ENCODE data around the gene ZGPAT.

Gene ZGPAT

GRCh38 chr20:63695424-63696305 lies 12.2 kb upstream of the ZGPAT start:
- Histone ChIP-seq H4K20me1 (ENCODE audit: insufficient read depth, low read length) (no peaks in the 10 kb centered on the region), H3K4me1 (ENCODE audit: low read length) (peaks cover 26% of the 10 kb centered on the region), H3K79me2 (ENCODE audit: low read length) (no peaks in the 10 kb centered on the region), H3K9ac (ENCODE audit: low read length) (no peak overlapping the region), H3K27ac (ENCODE audit: low read length) (no peak overlapping the region), H3K36me3 (replicated peaks; ENCODE audit: low read depth, low read length) (no peaks in the 10 kb centered on the region), H3K27me3 (ENCODE audit: low read depth, low read length) (no peaks in the 10 kb centered on the region), H3K4me2 (ENCODE audit: low read length) (no peak overlapping the region), H2AFZ (ENCODE audit: low read depth, low read length) (no peak overlapping the region), H3K4me3 (ENCODE audit: low read length) (no peak overlapping the region), H3K9me3 (ENCODE audit: insufficient read depth, low read length) (no peaks in the 10 kb centered on the region)
- TF ChIP-seq EZH2phosphoT487 (IDR thresholded peaks at IDR 0.05; ENCODE audit: low read depth): no peak
- TF ChIP-seq, protein P1, sequence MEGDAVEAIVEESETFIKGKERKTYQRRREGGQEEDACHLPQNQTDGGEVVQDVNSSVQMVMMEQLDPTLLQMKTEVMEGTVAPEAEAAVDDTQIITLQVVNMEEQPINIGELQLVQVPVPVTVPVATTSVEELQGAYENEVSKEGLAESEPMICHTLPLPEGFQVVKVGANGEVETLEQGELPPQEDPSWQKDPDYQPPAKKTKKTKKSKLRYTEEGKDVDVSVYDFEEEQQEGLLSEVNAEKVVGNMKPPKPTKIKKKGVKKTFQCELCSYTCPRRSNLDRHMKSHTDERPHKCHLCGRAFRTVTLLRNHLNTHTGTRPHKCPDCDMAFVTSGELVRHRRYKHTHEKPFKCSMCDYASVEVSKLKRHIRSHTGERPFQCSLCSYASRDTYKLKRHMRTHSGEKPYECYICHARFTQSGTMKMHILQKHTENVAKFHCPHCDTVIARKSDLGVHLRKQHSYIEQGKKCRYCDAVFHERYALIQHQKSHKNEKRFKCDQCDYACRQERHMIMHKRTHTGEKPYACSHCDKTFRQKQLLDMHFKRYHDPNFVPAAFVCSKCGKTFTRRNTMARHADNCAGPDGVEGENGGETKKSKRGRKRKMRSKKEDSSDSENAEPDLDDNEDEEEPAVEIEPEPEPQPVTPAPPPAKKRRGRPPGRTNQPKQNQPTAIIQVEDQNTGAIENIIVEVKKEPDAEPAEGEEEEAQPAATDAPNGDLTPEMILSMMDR (IDR thresholded peaks at IDR 0.05; ENCODE audit: low read depth, low read length): no peak

DNA sequence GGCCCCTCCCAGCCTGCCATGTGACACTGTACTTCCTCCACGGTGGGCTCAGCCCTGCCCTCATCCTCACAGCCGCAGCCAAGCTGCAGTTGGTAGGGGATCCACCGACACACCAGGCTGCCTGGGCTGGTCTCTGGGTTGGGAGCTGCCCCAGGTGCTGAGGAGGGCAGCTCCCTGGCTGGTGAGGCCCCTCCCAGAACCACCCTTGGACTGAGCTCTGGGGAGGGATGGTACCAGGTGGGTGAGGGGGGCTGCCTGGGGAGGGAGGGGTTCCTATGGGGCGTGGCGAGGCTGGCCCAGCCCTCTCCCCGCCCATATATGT lies 11.6 kb upstream of the ZGPAT start:
- H3K4me3 ChIP-seq (ENCODE audit: low read length): no peak overlapping the region
- H3K9me3 ChIP-seq (ENCODE audit: insufficient read depth, low read length): no peaks in the 10 kb centered on the region
- no peaks in the 10 kb centered on the region for H3K27me3 ChIP-seq (ENCODE audit: low read depth, low read length)
- H3K36me3 ChIP-seq (replicated peaks; ENCODE audit: low read depth, low read length): no peaks in the 10 kb centered on the region
- H2AFZ ChIP-seq (ENCODE audit: low read depth, low read length): no peak overlapping the region
- no peaks in the 10 kb centered on the region for H4K20me1 ChIP-seq (ENCODE audit: insufficient read depth, low read length)
- TF ChIP-seq, protein P1 (IDR thresholded peaks at IDR 0.05; ENCODE audit: low read depth, low read length): no peak
- no peak for TF ChIP-seq EZH2phosphoT487 (IDR thresholded peaks at IDR 0.05; ENCODE audit: low read depth)
- H3K9ac ChIP-seq (ENCODE audit: low read length): no peak overlapping the region
- H3K4me2 ChIP-seq (ENCODE audit: low read length): no peak overlapping the region
- no peaks in the 10 kb centered on the region for H3K79me2 ChIP-seq (ENCODE audit: low read length)
- H3K27ac ChIP-seq (ENCODE audit: low read length): no peak overlapping the region
- peaks cover 26% of the 10 kb centered on the region for H3K4me1 ChIP-seq (ENCODE audit: low read length)

GRCh38 chr20:63696628-63697356 lies 11.0 kb upstream of the ZGPAT start, which contains the start of gene TNFRSF6B:
Gene TNFRSF6B, plus strand, starts transcription at chr20:63696652. Its CDS starts 116 bp downstream, at chr20:63696768.
- Histone ChIP-seq H3K27ac (ENCODE audit: low read length) (no peak within 1 kb of the TSS), H3K9me3 (ENCODE audit: insufficient read depth, low read length) (no peaks in the 10 kb centered on the region), H3K4me1 (ENCODE audit: low read length) (peaks cover 26% of the 10 kb centered on the region), H3K4me3 (ENCODE audit: low read length) (no peak within 1 kb of the TSS), H3K27me3 (ENCODE audit: low read depth, low read length) (no peaks in the 10 kb centered on the region), H4K20me1 (ENCODE audit: insufficient read depth, low read length) (no peaks in the 10 kb centered on the region), H2AFZ (ENCODE audit: low read depth, low read length) (no peak within 1 kb of the TSS), H3K9ac (ENCODE audit: low read length) (no peak within 1 kb of the TSS), H3K36me3 (replicated peaks; ENCODE audit: low read depth, low read length) (no peaks in the 10 kb centered on the region), H3K79me2 (ENCODE audit: low read length) (no peaks in the 10 kb centered on the region), H3K4me2 (ENCODE audit: low read length) (no peak within 1 kb of the TSS)
- TF ChIP-seq, protein P1 (IDR thresholded peaks at IDR 0.05; ENCODE audit: low read depth, low read length): no peak
- no peak for TF ChIP-seq EZH2phosphoT487 (IDR thresholded peaks at IDR 0.05; ENCODE audit: low read depth)

GRCh38 chr20:63697357-63697867 lies 10.4 kb upstream of the ZGPAT start:
- no peak overlapping the region for H2AFZ ChIP-seq (ENCODE audit: low read depth, low read length)
- H3K27ac ChIP-seq (ENCODE audit: low read length): no peak overlapping the region
- no peaks in the 10 kb centered on the region for H3K36me3 ChIP-seq (replicated peaks; ENCODE audit: low read depth, low read length)
- TF ChIP-seq EZH2phosphoT487 (IDR thresholded peaks at IDR 0.05; ENCODE audit: low read depth): no peak
- TF ChIP-seq, protein P1 (IDR thresholded peaks at IDR 0.05; ENCODE audit: low read depth, low read length): no peak
- H3K4me1 ChIP-seq (ENCODE audit: low read length): peaks cover 26% of the 10 kb centered on the region
- no peak overlapping the region for H3K4me2 ChIP-seq (ENCODE audit: low read length)
- no peaks in the 10 kb centered on the region for H3K9me3 ChIP-seq (ENCODE audit: insufficient read depth, low read length)
- no peaks in the 10 kb centered on the region for H3K79me2 ChIP-seq (ENCODE audit: low read length)
- H3K27me3 ChIP-seq (ENCODE audit: low read depth, low read length): no peaks in the 10 kb centered on the region
- no peak overlapping the region for H3K4me3 ChIP-seq (ENCODE audit: low read length)
- no peak overlapping the region for H3K9ac ChIP-seq (ENCODE audit: low read length)
- no peaks in the 10 kb centered on the region for H4K20me1 ChIP-seq (ENCODE audit: insufficient read depth, low read length)
